ENCODE results near the gene CC2D1A.
A peak's percentile ranks its signal among the peaks of the same experiment; 100 is the strongest.
"Not testable (repeated sequence)": the region's sequence is repeated elsewhere in the genome, so short reads cannot be mapped to it uniquely, and the experiment has no call there.

CC2D1A gene

DNA sequence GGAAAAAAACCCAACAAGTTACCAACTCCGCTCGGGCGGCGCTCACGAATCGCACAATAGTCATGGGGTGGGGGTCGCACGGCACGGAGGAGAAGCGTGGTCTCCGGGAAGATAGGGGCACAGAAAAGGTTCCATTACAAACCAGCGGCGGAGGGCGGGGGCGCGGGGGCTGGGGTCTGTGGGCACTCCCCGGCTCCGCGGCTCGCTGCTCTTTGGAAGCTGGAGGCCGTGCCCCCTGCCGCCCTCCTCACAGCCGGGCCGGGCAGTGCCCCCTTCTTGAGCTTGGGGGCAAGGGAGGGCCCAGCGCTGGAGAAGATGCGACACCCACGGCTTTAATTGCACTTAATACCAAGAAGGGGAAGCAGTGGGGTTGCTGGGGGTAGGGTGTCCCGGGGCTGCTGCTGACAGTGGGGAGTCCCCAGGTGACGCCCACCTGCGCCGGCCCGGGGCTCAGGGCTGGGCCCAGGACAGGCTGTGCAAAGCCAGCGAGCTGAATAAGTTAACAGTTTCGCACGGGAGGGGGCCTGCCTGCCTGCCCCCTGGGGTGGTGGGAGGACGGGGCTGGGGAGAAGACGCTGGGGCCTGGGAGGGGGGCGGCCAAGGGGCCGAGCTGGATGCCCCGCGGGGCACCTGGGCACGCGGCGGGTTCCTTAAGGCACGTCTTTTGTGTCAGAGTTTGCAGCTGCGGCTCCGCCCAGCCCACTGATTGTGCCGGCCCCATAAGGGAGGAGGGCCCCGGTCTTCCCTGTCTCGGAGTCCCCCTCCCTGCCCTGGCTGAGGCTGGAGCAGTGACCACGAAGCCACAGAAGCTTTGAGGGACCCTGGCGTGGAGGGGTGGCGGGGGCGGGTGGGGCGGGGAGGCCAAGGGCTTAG lies 56.1 kb downstream of the CC2D1A start:
- no peak for DNase-seq (ENCODE audit: low spot score)

DNA sequence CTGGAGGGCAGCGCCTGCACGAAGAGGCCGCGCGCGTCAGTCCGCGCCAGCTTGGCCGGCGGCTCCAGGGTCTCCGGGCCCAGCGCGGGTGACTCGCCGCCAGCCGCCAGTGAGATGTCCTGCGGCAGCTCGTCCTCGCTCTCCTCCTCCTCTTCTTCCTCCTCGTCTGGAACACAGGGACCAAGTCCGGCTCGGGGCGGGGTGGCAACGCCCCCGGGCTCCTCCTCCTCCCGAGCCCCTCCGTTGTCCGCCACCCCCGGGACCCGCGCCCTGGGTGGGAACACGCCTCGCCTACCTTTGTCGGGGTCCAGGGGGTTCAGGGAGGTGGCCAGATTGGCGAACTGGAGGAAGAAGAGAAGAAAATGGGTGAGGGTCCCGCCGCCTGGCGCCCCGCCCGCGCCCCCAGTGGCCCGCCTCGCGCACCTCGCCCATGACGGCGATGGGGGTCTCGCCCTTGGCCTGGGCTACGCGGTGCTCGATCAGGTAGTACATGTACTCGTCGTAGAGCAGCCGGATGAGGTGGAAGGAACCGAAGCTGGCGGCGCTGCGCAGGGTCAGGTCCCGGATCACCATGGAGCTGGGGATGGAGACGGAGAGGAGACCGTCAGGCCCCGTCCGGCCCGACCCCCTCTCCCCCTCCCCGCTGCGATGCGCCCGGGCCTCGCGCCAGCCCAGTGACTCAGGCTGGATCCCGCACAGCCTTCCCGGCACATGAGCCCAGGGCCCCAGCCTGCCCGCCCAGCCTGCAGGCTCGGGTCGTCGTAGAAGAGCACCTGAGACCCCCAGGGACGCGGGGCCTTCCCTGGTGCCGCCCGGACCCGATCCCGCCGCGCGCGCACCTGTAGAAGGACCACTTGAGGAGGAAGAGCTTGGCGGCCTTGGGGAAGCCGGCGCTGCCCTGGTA lies 57.0 kb downstream of the CC2D1A start:
- no peak for DNase-seq (ENCODE audit: low spot score)

DNA sequence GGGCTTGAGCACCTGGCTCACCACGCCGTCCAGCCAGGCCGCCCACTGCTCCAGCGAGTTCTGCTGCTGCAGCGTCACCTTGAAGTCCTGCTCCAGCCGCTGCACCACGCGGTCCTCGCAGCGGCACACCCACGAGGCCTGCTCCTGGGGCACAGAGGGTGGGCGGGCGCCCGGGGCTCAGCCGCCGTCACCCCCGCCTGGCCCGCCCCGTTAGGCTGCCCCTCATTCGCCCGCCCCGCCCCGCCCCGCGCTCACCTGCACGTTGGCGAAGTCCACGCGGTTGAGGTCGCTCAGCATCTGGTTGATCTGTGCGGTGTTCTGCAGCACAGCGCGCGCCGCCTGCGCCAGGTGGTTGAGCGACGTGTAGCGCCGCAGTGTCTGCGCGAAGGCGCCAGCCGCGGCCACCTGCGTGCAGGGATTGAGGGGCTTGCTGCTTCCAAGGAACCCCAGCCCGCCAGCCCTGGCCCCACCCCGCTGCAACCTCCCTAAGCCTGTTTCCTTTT lies 57.7 kb downstream of the CC2D1A start:
- DNase-seq (ENCODE audit: low spot score): no peak

DNA sequence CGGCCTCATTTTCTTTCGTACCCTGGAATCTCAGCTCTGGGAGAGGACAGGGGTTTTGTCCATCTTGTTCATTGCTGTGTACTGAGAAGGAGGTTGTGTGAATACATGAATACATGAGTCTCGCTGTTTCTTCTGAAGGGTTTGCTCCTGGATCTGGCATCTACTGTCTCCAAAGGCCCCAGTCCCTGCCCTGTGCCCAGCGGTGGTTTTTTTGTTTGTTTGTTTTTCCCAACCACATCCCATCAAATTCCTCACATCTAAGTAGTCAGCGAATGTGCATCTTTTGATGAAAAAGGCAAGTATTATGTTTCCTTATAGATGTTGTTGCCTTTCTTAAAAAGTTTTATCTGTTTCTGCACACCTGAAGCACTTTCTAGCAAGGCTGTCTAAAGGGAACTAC lies 58.8 kb downstream of the CC2D1A start:
- no peak for DNase-seq (ENCODE audit: low spot score)

DNA sequence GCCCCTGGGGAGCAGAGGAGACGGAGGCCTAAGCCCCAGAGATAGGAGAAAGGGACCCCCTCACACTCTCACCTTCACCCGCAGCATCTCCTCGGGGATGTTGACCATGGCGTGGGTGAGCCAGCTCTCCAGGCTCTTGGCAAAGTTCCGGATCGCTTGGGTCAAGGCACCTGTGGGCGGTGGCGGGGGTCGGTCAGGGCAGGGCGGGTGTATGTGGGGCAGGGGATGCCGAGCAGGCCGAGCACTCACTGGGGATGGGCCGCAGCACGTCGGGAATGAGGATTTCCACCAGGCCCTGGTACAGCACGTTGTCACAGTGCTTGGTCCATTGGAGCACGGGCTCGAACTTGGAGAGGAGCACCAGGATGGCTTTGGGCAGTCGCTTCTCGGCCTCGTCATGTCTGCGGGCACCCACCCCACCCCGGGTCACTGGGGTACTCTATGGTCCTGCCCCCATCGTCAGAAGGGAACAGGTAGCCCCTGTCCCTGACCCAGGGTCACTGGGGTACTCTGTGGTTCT lies 59.4 kb downstream of the CC2D1A start:
- DNase-seq (ENCODE audit: low spot score): no peak

DNA sequence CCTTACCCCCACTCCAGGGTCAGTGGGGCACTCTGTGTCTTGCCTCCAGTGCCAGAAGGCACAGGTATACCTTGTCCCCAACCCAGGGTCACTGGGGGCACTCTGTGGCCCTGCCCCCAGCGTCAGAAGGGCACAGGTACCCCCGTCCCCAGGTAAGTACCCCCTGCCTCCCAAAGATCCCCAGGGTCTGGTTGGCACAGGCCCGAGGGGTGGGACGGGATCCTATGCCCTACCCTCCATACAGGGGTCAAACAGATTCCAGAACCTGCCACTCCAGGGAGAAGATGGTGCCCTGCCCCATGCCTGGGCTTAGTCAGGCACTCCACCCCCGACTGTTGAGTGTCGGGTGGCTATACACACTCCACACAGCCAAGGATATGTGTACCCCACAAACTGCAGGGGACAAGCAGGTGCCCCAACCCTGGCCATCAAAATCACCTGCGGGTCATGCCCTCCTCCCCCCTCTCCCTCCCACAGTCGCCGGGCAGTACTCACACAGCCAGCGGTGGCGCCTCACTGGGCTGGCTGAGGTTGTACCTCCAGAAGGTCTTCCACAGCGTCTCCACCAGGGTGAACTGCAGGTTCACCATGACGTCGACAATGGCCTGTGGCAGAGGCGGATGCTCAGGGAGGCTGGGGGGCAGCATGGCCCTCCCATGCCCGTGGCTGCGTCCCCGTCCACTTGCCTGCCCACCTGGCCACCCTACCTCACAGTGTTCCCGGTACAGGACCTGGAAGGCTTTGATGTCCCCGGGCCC lies 60.1 kb downstream of the CC2D1A start:
- DNase-seq (ENCODE audit: low spot score): no peak

DNA sequence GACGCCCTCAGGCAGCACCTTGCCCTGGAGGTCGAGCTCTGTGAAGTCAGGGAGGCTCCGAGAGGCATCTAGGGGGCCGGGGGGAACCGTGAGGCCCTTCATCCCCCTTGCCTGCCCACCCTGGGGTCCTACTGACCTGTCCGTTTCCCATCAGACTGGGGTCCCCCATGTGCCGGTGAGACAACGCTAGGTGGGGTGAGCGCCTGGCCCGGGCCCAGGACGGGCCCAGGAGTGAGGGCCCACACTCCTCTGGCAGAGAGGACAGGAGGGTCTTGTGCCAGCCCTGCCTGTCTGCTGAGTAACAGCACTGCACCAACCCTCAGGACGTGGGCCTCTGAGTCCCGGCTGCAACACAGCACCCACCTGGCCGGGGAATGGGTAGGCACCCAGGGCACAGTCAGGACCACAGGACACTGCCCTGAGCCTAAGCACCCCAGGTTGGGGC lies 60.7 kb downstream of the CC2D1A start:
- DNase-seq (ENCODE audit: low spot score): no peak

DNA sequence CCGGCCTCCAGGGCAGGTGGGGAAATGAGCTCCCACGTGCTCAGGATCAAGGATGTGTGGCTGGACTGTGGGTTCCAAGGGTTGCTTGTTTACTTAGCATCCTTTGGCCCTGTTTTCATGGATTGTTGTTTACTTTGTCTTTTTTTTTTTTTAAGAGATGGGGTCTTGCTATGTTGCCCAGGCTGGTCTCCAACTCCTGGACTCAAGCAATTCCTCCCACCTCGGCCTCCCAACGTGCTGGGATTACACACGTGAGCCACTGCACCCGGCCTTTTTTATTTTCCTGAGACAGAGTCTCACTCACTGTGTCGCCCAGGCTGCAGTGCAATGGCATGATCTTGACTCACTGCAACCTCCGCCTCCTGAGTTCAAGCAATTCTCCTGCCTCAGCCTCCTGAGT lies 61.2 kb downstream of the CC2D1A start:
- not testable (repeated sequence) for DNase-seq (ENCODE audit: low spot score)

DNA sequence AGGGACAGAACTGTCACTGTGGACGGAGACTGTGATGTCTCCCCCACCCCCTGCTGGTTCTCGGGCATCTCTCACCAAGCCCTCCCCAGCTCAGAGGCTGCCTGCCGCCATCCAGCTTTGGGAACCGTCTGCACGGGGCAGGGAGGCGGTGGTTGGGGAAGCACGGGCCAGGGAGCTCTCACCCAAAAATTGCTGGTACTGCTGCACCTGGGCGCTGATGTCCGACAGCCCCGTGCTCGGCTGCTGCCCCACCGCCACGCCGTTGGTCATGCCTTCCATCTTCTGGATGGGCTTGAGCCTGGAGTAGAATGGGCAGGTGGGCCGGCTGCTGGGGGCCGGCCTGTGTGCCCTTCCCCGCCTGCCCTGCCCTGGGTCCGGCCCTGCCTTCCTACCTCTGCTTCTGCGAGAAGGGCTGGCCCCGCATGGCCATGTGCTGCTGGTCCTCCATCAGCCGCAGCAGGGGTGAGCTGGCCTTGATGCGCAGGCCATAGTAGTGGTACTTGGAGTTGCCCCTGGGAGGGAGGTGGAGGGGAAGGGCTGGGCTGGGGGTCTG lies 62.5 kb downstream of the CC2D1A start:
- DNase-seq (ENCODE audit: low spot score): no peak

DNA sequence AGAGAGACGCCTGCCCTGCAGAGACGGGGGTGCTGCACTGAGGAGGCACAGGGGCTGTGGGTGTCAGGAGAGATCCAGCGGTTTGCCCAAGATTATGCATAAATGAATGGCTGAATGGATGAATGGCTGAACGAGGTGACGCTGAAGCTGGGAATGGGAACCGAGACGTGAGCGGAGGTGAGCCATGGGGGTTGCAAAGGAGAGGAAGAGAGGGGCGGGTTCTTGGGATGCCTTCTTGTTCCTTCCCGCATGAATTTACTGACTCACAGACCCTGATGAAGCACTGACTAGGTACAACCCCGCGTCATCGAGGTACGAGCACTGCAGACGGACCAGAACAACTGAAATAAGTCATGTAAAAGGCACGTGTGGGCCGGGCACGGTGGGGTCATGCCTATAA lies 63.0 kb downstream of the CC2D1A start:
- no peak for DNase-seq (ENCODE audit: low spot score)

DNA sequence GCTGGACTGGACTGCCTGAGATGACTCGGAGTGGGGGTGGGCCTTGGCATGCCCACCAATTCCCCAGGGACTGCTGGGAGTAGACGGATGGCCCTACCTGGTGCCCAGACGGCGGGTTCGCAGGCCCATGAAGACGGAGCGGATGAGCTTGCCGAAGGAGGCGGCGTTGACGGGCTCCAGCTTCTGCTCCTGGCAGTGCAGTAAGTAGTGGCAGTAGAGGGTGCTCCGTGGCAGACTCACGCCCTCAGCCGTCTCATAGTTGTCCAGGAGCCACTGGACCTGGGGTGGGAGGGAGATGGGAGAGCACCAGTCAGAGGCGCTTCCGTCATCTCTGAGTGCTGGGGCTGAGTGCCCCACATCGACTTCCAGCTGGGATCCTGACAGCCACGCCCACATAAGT lies 63.9 kb downstream of the CC2D1A start:
- no peak for DNase-seq (ENCODE audit: low spot score)

DNA sequence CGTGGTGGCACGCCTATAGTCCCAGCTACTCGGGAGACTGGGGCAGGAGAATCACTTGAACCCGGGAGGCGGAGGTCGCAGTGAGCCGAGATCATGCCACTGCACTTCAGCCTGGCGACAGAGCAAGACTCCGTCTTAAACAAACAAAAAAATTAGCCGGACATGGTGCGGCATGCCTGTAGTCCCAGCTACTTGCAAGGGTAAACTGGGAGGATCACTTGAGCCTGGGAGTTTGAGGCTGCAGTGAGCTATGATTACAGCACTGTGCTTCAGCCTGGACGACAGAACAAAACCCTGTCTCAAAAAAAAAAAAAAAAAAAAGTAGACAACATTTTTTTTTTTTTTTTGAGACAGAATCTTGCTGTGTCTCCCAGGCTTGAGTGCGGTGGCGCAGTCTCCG lies 65.9 kb downstream of the CC2D1A start:
- not testable (repeated sequence) for DNase-seq (ENCODE audit: low spot score)

DNA sequence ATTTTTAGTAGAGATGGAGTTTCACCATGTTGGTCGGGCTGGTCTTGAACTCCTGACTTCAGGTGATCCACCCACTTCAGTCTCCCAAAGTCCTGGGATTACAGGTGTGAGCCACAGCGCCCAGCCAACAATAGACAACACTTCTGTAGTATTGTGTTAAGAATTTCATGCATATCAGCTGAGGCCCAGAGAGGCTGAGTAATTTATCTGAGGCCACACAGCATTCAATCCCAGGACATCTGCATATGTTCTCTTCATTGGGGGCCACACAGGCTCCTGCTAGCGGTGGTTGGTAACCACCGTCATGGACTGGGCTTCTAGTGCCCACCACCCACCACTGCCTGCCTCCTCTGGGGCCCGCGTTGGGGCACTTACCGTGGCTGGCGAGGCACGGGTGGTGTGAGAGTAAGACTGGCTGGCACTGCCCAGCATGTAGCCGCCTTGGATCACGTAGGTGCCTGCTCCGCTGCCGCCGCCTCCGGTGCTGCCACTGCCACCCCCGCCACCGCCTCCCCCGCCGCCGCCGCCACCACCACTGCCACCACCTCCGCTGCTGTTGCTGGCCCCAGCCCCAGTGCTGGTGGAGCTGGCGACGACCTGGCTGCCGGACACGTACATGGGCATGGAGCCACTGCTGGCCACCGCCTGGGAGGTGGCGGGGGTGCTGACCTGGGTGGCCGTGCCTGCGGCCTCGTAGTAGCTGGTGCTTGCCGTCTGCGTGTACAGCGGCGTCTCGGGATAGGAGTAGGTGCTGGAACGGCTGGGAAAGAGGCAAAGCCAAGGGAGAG lies 66.6 kb downstream of the CC2D1A start:
- no peak for DNase-seq (ENCODE audit: low spot score)

DNA sequence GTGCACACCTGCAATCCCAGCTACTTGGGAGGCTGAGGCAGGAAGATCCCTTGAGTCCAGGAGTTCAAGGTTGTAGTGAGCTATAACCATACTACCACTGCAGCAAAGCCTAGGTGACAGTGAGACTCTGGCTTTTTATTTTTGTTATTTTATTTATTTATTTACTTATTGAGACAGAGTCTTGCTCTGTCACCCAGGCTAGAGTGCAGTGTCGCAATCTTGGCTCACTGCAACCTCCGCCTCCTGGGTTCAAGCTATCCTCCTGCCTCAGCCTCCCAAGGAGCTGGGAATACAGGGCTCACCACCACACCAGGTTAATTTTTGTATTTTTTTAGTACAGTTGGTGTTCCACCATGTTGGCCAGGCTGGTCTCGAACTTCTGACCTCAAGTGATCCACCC lies 67.5 kb downstream of the CC2D1A start:
- DNase-seq (ENCODE audit: low spot score): not testable (repeated sequence)

DNA sequence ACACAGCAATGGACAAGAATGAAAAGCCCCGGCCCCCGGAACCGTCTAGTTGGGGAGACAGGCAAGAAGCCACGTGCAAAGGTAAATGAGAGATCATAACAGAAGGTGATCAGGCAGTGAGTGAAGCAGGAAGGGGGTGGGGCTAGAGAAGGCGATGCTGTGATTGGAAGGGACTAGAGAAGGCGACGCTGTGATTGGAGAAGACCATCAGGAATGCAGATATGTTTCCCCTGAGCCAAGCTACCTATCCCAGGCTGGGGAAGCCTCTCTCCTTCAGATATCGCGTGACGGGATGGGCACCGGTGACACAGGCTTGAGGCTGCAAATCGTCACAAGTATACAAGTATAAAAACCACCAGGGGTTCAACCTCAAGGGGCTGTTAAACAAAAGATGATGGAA lies 68.1 kb downstream of the CC2D1A start:
- peak; percentile 67 for DNase-seq (ENCODE audit: low spot score)

DNA sequence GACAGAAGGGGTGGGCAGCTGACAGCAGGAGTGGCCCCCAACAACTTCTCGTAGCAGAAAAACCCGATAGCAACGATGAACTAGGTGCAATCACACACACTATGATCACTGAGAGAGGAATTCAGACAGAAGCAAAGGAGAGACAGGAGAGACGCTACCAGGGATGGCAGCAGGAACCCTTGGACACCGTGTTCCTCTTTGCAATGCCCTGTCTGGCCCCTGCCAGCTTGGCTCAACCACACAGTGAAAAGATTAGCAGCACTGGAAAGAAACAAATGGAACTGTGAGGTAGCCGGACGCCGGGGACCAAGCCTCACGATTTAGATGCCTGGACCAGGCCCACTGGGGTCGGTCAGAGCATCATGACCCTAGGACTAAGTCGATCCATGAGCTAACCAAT lies 69.9 kb downstream of the CC2D1A start:
- DNase-seq (ENCODE audit: low spot score): no peak

DNA sequence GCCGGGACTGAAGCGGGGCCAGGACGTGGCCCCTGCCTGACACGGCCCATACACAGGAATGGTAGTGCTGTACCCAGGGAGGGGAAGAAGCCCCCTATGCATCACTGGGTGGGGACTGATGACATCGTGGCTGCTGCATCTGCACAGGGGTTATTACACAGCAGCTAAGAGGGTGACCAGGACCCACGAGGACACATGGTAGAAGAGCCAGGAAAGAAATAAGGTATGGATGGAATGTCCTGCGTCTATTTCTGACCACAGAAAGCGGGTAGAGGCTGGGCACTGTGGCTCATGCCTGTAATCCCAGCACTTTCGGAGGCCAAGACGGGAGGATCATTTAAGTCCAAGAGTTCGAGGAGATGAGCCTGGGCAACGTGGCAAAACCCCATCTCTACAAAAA lies 70.4 kb downstream of the CC2D1A start:
- no peak for DNase-seq (ENCODE audit: low spot score)

DNA sequence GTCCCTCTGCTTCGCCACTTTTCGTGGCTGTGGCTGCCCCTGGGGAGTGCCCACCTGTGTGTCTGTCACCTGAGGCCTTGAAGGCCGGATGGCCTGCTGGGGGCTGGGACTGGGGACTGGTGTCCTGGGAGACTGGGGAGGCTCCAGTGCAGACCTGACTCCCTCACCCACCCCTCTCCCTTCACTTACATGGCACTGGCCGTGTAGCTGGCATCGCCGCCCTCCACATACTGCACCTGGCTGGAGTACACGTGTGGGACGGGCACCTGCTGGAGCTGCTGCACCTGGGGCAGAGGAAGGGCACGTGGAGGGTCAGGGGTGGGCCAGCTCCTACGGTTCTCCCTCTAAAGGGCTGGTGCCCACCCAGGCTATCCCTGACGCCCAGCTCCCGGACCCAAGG lies 71.8 kb downstream of the CC2D1A start:
- no peak for DNase-seq (ENCODE audit: low spot score)

DNA sequence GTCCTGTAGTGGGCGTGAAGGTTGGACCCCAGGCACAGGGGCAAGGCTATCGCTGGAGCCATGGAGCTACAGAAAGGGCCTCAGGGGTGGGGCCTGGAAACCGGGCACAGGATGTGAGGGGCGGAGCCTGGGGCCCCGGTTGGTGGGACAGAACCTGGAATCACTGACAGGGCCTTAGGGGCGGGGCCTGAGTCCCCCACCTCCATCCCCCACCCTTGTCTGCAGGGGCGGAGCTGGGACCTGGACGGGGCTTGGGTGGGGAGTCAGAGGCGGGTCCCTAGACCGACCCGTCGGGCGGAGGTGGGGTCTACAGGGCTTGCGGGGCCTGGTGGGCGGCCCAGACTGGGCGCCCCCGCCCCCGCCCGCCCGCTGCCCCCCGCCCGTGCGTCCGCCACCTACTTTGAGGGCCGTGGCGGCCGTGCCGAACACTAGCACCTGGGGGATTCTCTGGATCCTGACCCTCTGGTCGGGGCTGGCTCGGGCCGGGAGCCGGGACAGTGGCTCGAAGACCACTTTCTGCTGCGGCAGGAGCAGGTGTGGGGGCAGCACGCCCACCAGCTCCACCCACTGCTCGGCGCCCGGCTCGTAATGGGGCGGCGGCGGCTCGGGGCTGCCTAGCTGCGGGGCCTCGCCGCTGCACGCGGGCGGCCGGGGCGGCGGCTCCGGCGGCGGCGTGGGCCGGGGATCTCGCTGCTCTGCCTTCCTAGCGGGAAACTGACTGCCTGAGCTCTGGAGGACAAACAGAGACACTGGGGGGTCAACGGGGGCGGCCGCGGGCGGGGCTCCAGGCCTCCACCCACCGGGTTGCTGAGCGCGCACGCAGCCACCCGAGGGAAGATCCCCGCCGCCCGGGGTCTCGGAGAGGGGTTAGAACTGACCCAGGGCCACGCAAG lies 72.6 kb downstream of the CC2D1A start:
- DNase-seq (ENCODE audit: low spot score): peak; percentile 84

Data from SK-N-DZ (cell line).